Inferior parietal cortex (tissue), 1 donor: ENCODE results near the gene CEP120.
"Not testable (repeated sequence)": the region's sequence is repeated elsewhere in the genome, so short reads cannot be mapped to it uniquely, and the experiment has no call there.

ENCODE experiments used
- DNase-seq: peaks from one replicate; pipeline ENCODE4 v3.0.0-alpha.2; 2016; ENCODE audit errors: extremely low spot score

Gene CEP120

GRCh38 chr5:123423278-123424149 is at the start of gene CEP120:
CEP120 (minus strand) TSS chr5:123423403; CDS start chr5:123422998, 405 bp downstream.
- DNase-seq = peak; percentile 100

- DNase-seq = no peak
Observed at GRCh38 chr5:123472150-123472924, 49.1 kb upstream of the CEP120 start.

- no peak for DNase-seq
Observed at GRCh38 chr5:123471385-123471784, 48.2 kb upstream of the CEP120 start.

GRCh38 chr5:123466839-123467238 is 43.6 kb upstream of the CEP120 start:
- DNase-seq = not testable (repeated sequence)

GRCh38 chr5:123460296-123460729 is 37.1 kb upstream of the CEP120 start:
- no peak for DNase-seq

- DNase-seq = not testable (repeated sequence)
Observed at GRCh38 chr5:123458994-123459393, 35.8 kb upstream of the CEP120 start.

- DNase-seq = no peak
Observed at GRCh38 chr5:123456242-123456641, 33.0 kb upstream of the CEP120 start.

- no peak for DNase-seq
Observed at GRCh38 chr5:123455640-123456039, 32.4 kb upstream of the CEP120 start.

- DNase-seq = no peak
Observed at GRCh38 chr5:123455095-123455494, 31.9 kb upstream of the CEP120 start.

GRCh38 chr5:123454259-123454911 is 31.2 kb upstream of the CEP120 start:
- no peak for DNase-seq

GRCh38 chr5:123452401-123452800 is 29.2 kb upstream of the CEP120 start:
- DNase-seq = no peak

- DNase-seq = no peak
Observed at GRCh38 chr5:123451047-123451446, 27.8 kb upstream of the CEP120 start.

- DNase-seq = peak; percentile 37
Observed at GRCh38 chr5:123450640-123451039, 27.4 kb upstream of the CEP120 start.

GRCh38 chr5:123450114-123450513 is 26.9 kb upstream of the CEP120 start:
- DNase-seq = no peak

- no peak for DNase-seq
Observed at GRCh38 chr5:123449424-123449974, 26.3 kb upstream of the CEP120 start.

GRCh38 chr5:123448743-123449142 is 25.5 kb upstream of the CEP120 start:
- no peak for DNase-seq

- DNase-seq = no peak
Observed at GRCh38 chr5:123448017-123448617, 24.9 kb upstream of the CEP120 start.

GRCh38 chr5:123444016-123444415 is 20.8 kb upstream of the CEP120 start:
- no peak for DNase-seq

- no peak for DNase-seq
Observed at GRCh38 chr5:123441408-123441807, 18.2 kb upstream of the CEP120 start.

- no peak for DNase-seq
Observed at GRCh38 chr5:123440456-123441181, 17.4 kb upstream of the CEP120 start.

- DNase-seq = no peak
Observed at GRCh38 chr5:123439709-123440108, 16.5 kb upstream of the CEP120 start.
